RWPE1 (cell line): ENCODE results near the gene SNPH.
A peak's percentile ranks its signal among the peaks of the same experiment; 100 is the strongest.

Experiments used
- CTCF ChIA-PET: fragments of 350-600 bp; sonication (Branson Sonifier 250); formaldehyde crosslinking; extraction: SDS; loops from one replicate; lab custom pipeline; 2021; lab: Yijun Ruan, JAX
- POLR2A ChIA-PET: fragments of 400-600 bp; formaldehyde crosslinking; extraction: SDS; loops from one replicate; lab custom pipeline; 2020; ENCODE audit warnings: antibody characterized with exemption; ENCODE audit not compliant: low non-redundant PET; lab: Yijun Ruan, JAX
- DNase-seq: peaks from one replicate; pipeline ENCODE4 v3.0.0; 2012; ENCODE audit warnings: low spot score
- H3K27ac ChIP-seq: fragments of 450-650 bp; 2 replicates; pipeline ENCODE4 v1.5.1; 2017
- TF ChIP-seq, protein P1 (sequence below): fragments of 450-650 bp; conservative IDR thresholded peaks from 2 replicates; pipeline ENCODE4 v1.5.1; 2017; ENCODE audit warnings: low read depth, mild to moderate bottlenecking

SNPH gene

DNA sequence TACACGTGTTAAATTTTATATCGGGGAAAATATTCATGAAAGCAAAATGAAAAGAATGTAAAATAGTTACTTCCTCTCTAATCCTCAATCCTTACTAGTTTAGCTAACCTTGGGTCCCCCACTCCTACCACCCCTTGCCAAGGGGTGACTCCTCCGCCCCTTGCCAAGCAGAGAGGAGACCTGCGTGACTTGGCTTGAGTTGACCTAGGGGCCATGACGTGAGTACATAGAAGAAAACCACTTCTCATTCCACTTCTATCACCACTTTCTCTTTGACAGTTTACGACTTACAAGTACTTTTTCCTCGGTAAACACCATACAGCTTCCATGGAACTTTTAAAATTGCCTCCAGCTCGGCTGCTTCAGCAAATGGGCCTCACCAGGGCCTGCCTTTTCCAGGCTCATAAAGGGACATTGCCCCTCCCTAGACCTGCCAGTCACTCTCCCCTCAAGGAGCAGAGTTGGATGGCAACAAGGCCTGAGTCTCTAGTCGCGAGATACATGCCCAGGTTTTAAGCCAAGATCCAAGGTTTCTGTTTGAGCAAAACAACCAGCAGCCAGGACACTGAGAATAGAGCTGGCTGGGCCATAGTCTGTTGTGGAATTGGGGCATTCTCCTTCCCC lies 32.9 kb downstream of the SNPH start:
- CTCF ChIA-PET = interaction anchor here (0.6 to 0.7 kb wide), 2 partner anchors 44 to 1039 kb away, joined by 3 read pairs; no protein-coding TSS in a partner anchor

DNA sequence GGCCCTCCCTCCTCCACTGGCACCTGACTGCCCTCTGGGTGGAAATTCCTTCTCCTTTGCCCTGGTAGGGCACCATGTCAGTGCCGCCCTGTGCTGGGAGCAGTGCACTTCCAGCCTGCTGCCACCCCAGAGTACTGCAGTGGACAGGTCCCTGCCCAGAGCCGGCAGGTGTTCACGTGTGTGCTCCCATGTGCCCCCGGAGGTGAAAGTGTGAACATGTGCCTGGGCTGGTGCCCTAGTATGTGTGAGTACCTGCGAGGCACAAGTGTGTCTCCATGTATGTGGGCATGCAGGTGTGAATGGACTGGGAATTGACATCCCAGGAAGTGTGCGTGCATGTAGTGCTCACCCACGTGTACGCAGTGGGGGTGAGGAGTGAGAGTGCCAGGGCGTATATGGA lies 33.4 kb downstream of the SNPH start:
- ChIA-PET POLR2A (no interaction called here), CTCF (interaction anchor here (0.6 kb wide), 1 partner anchor 44 kb away, joined by 3 read pairs; no protein-coding TSS in a partner anchor)
- peak; percentile 38 for DNase-seq
- TF ChIP-seq, protein P1, sequence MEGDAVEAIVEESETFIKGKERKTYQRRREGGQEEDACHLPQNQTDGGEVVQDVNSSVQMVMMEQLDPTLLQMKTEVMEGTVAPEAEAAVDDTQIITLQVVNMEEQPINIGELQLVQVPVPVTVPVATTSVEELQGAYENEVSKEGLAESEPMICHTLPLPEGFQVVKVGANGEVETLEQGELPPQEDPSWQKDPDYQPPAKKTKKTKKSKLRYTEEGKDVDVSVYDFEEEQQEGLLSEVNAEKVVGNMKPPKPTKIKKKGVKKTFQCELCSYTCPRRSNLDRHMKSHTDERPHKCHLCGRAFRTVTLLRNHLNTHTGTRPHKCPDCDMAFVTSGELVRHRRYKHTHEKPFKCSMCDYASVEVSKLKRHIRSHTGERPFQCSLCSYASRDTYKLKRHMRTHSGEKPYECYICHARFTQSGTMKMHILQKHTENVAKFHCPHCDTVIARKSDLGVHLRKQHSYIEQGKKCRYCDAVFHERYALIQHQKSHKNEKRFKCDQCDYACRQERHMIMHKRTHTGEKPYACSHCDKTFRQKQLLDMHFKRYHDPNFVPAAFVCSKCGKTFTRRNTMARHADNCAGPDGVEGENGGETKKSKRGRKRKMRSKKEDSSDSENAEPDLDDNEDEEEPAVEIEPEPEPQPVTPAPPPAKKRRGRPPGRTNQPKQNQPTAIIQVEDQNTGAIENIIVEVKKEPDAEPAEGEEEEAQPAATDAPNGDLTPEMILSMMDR = peak; percentile 31
- H3K27ac ChIP-seq = no peak overlapping the region

More for the DNA sequence above, 32.9 kb downstream of the SNPH start:
- POLR2A ChIA-PET = no interaction called here
- H3K27ac ChIP-seq = no peak overlapping the region
- TF ChIP-seq, protein P1 = no peak
- DNase-seq = no peak

DNA sequence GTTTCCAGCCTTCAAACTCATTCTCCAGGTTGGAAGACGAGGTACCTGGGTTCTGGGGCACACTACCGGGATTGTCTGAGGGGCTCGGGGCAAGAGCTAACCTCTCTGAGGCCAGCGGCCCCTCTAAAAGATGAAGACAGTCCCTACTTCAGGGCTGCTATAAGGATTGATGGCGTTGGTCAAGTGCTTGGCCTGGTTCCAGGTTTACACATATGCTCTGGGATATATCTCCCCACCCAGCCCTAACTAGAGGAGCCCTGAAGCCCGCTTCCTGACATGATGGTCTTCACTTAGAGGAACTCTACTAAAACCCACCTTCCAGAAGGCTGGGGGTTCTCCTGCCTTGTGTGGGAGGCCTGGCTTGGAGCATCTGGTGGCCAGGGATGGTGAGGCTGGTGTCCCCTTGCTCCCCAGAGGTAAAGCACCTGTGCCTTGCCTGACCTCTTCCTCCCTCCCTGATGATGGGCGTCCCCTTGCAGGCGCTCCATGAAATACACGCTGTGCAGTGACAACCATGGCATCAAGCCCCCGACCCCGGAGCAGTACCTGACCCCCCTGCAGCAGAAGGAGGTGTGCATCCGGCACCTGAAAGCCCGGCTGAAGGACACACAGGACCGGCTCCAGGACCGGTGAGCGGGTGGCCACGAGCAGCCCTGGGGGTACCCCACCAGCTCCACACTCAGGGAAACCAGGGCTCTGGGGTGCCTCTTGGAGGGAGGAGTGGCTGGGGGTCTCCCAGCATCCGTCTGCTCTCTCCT lies 34.2 kb downstream of the SNPH start:
- ChIA-PET CTCF (interaction anchor here (0.6 to 1.1 kb wide), 2 partner anchors 74 to 500 kb away, joined by 4 read pairs; partner anchors contain the start of gene RAD21L1), POLR2A (no interaction called here)
- TF ChIP-seq, protein P1 = no peak
- DNase-seq = no peak
- peak overlapping the region; percentile 21; the same call in 1 of the 2 replicates for H3K27ac ChIP-seq

DNA sequence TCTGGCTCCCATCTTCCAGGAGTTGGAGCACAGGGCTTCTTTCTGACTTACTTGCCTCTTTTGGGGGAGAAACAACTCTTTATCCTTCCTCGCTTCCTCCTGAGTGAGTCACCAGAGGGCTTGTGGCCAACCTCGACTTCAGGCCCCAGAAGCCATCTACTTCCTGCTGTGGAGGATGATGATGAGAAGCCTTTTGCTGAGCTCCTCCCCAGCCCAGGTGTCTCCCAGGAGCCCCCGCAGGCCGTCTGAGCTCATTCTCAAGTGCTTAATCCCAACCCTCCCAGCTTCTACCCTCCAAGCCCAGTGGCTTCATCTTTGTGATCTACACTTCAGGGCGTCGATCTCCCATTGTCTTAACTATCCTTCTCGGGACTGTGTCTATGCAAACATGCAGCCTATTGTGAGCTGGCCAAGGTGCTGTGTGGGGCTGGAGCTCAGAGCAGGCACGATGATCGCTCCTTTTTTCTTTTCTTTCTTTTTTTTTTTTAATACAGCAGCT lies 35.0 kb downstream of the SNPH start:
- peak overlapping the region; percentile 21; the same call in 1 of the 2 replicates for H3K27ac ChIP-seq
- DNase-seq = peak; percentile 57
- ChIA-PET CTCF (interaction anchor here (0.6 to 1.1 kb wide), 2 partner anchors 75 to 173 kb away, joined by 4 to 6 read pairs; partner anchors contain the start of gene RAD21L1), POLR2A (no interaction called here)
- TF ChIP-seq, protein P1 = no peak

DNA sequence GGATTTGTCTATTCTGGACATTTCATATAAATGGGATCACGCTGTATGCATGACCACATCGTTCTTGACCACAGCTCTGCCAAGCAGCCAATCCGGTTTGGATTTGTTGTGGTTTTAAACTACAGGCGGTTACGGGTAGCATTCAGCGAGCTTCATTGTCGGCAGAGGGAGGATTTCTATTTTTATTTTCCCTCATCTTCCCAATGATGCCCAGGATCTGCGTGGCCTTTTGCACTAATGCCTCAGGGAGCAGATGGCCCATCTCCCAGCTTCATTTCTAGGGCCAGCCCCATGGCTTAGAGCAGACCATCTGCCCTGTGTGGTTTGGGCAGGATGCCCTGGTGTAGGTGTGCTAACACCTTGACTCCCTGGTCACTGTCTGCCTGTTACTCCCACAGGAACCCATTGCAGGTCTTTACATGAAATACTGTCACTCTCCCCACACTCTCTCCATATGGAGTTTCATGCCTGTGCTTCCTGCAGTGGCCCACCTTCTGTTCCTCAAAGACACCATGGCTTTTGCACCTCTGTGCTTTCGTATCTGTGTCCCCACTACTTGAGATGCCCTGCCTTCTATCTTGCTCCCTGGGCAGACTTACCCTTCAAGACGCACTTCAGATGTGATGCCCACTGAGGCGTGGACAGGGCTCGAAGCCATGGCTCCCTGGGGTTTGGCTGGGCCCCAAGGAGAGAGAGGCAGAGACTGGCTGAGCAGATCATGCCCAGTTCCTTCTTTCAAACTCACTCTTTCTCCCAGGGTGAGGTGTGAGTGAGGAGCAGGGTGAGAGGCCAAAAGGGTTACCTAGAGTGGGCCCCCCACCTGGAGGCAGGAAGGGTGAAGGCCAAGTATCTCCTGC lies 36.8 kb downstream of the SNPH start:
- TF ChIP-seq, protein P1 = no peak
- peak; percentile 41 for DNase-seq
- POLR2A ChIA-PET = no interaction called here
- peak overlapping the region; percentile 20 for H3K27ac ChIP-seq
- CTCF ChIA-PET = interaction anchor here (0.6 kb wide), 1 partner anchor 103 kb away, joined by 3 read pairs; no protein-coding TSS in a partner anchor
